ENCODE data around the gene MVP. TPM values are rescaled to one million over a fixed set of nuclear protein-coding genes. Genes with fewer than 3 reads are reported as not detected.

MVP gene
- total and polyA plus RNA-seq, 8 donors, result 12.5 to 280 (median 19.7) TPM

DNA sequence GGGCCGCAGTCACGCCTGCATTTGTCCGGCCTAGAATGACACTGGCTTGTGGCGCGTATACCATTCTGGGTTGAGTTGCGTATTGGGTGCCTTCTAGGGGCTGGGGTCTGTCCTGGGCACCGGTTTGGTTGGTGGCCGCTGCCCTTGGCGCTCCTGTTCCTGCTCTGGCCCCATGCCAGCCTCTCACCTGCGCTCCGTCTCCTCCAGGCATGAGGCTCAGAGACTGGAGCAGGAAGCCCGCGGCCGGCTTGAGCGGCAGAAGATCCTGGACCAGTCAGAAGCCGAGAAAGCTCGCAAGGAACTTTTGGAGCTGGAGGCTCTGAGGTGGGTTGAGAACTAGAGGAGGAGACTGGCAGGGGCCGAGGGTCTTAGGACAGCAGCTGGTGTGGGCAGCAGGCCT is 25.4 kb downstream of the MVP start:
- H3K36me3 ChIP-seq, result peaks cover 0 to 87% of the 10 kb centered on the region in 2 donors
- no peaks in the 10 kb centered on the region for H3K9me3 ChIP-seq
- TF ChIP-seq, protein P1, sequence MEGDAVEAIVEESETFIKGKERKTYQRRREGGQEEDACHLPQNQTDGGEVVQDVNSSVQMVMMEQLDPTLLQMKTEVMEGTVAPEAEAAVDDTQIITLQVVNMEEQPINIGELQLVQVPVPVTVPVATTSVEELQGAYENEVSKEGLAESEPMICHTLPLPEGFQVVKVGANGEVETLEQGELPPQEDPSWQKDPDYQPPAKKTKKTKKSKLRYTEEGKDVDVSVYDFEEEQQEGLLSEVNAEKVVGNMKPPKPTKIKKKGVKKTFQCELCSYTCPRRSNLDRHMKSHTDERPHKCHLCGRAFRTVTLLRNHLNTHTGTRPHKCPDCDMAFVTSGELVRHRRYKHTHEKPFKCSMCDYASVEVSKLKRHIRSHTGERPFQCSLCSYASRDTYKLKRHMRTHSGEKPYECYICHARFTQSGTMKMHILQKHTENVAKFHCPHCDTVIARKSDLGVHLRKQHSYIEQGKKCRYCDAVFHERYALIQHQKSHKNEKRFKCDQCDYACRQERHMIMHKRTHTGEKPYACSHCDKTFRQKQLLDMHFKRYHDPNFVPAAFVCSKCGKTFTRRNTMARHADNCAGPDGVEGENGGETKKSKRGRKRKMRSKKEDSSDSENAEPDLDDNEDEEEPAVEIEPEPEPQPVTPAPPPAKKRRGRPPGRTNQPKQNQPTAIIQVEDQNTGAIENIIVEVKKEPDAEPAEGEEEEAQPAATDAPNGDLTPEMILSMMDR (IDR thresholded peaks at IDR 0.05), result no peak
- H3K27me3 ChIP-seq, result no peaks in the 10 kb centered on the region
- intact Hi-C loops (cut with DNase I), result no loop called here
- H3K4me3 ChIP-seq, result no peak overlapping the region
- peaks cover 0 to 23% of the 10 kb centered on the region in 2 donors for H3K4me1 ChIP-seq
- peak; percentile 23 for ATAC-seq
- H3K27ac ChIP-seq, result peak overlapping the region in 1 of 2 donors; percentile 48
- DNase-seq, result peak in 1 of 4 donors; percentile 84

DNA sequence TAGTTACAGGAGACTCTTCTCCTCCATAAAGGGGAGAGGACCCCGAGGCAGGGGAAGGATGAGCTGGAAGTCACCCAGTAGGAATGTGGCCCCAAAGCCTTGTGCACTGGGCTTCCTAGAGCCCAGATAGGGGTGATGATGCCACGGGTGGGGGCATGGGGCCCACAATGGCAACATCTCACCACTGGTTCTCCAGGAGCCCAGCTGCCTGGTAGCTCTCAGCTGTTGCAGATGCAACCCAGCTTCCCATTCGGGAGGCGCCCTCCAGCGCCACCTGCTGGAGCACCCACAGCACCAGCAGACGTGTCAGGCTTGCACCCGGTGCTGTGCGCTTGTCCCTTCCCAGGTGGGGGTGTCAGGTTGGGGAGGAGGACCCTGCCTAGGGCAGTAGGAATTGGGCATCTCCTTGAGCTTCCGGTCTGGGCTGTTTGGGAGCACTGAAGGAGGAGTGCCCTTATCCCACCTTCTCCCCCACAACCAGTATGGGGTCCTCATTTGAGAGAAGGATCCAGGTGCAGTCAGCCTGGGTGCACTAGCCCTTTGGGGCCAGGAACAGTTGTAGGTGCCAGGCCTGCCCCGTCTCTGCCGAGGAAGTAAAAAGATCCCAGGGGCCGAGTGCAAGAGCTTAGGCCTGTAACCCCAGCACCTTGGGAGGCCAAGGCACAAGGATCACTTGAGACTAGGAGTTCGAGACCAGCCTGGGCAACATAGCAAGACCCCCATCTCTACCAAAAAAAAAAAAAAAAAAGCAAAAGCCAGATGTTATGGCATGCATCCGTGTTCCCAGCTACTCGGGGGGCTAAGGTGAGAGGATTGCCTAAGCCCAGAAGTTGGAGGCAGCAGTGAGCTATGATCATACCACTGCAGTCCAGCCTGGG is 28.4 kb downstream of the MVP start:
- Histone ChIP-seq H3K4me1 (peaks cover 0 to 23% of the 10 kb centered on the region in 2 donors), H3K36me3 (peaks cover 0 to 60% of the 10 kb centered on the region in 2 donors), H3K9me3 (no peaks in the 10 kb centered on the region), H3K27me3 (no peaks in the 10 kb centered on the region), H3K27ac (no peak overlapping the region), H3K4me3 (no peak overlapping the region)
- intact Hi-C loops (cut with DNase I), result no loop called here
- DNase-seq, result peak in 3 of 4 donors; percentile 52 to 97 (median 79)
- peak; percentile 71 for ATAC-seq
- TF ChIP-seq, protein P1 (IDR thresholded peaks at IDR 0.05), result peak; percentile 73 to 89

DNA sequence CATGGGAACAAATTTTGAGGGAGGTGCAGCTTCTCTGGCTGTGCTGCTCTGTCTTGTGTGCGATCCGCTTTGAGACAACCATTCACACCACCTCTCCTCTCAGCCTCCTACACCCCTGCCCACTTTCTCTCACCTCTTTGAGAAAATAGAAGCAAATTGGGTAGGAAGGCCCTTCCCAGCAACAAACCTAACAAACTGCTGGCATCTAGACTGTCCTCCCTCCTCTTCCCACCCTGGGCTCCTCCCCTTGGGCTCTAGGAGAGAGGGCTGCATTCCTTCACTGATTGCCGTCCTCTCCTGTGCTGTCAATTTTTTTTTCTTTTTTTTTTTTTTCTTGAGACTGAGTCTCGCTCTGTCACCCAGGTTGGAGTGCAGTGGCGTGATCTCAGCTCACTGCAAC is 29.2 kb downstream of the MVP start:
- Histone ChIP-seq H3K4me1 (peaks cover 0 to 21% of the 10 kb centered on the region in 2 donors), H3K27ac (no peak overlapping the region), H3K9me3 (no peaks in the 10 kb centered on the region), H3K4me3 (no peak overlapping the region), H3K36me3 (peaks cover 0 to 51% of the 10 kb centered on the region in 2 donors), H3K27me3 (no peaks in the 10 kb centered on the region)
- intact Hi-C loops (cut with DNase I), result no loop called here
- TF ChIP-seq, protein P1 (IDR thresholded peaks at IDR 0.05), result no peak
- ATAC-seq (peak; percentile 41), DNase-seq (no peak)

DNA sequence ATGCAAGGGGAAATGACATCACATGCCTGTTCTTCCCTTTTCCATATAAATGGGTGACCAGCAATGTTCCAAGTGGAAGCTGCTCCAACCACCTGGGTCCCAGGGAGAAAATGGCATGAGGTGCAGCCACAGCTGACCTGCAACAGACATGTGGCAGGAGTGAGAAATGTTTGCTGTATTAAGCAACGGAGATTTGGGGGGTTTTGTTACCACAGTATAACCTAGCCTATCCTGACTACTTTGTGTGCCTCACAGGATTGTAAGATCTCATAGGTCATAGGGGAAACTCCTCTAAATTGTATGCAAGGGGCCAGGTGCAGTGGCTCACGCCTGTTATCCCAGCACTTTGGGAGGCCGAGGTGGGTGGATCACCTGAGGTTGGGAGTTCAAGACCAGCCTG is 30.7 kb downstream of the MVP start:
- no peaks in the 10 kb centered on the region for H3K9me3 ChIP-seq
- no peaks in the 10 kb centered on the region for H3K27me3 ChIP-seq
- no peak for DNase-seq
- no peak for ATAC-seq
- peaks cover 0 to 11% of the 10 kb centered on the region in 2 donors for H3K4me1 ChIP-seq
- TF ChIP-seq, protein P1 (IDR thresholded peaks at IDR 0.05), result no peak
- no peak overlapping the region for H3K4me3 ChIP-seq
- H3K36me3 ChIP-seq, result peaks cover 0 to 36% of the 10 kb centered on the region in 2 donors
- intact Hi-C loops (cut with DNase I), result loop anchor here in 1 of 2 donors (10.0 kb wide), 1 partner anchor 154 kb away; no protein-coding TSS in a partner anchor
- H3K27ac ChIP-seq, result no peak overlapping the region

DNA sequence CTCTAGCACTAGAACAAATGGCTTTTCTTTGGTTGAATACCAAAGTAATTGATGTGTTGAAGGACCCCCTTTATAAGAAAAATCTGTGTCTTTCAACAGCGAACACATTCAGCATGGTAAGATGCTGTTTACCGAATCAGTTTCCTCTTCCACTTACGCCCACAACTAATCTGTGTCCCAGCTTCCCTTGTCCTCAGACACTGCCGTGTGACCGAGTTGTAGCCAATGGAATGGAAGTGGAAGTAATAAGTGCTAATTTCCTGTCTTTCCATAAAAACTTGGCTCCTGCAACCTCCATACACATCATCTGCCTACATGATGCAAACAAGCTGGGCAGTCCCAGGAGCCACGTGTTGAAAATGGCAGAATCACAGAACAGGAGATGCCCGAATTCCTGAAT is 32.4 kb downstream of the MVP start:
- peaks cover 0 to 20% of the 10 kb centered on the region in 2 donors for H3K36me3 ChIP-seq
- H3K9me3 ChIP-seq, result no peaks in the 10 kb centered on the region
- no peak overlapping the region for H3K4me3 ChIP-seq
- no peaks in the 10 kb centered on the region for H3K27me3 ChIP-seq
- H3K4me1 ChIP-seq, result peaks cover 0 to 8% of the 10 kb centered on the region in 2 donors
- TF ChIP-seq, protein P1 (IDR thresholded peaks at IDR 0.05), result no peak
- intact Hi-C loops (cut with DNase I), result loop anchor here in 1 of 2 donors (10.0 kb wide), 1 partner anchor 152 kb away; no protein-coding TSS in a partner anchor
- peak in 1 of 4 donors; percentile 66 for DNase-seq
- H3K27ac ChIP-seq, result peak overlapping the region in 1 of 2 donors; percentile 20
- ATAC-seq, result peak; percentile 14
